H9 (cell line): Measurements from ENCODE around the gene KNSTRN. TPM values are rescaled to one million over a fixed set of nuclear protein-coding genes. Genes with fewer than 3 reads are reported as not detected.

Experiments
- DNase-seq: peaks from one replicate; pipeline ENCODE4 v3.0.0-alpha.2; 2017
- H2AFZ ChIP-seq: one replicate; pipeline ENCODE4 v1.6.1; 2013; ENCODE audit warnings: mild to moderate bottlenecking, low read length, control low read depth, moderate library complexity
- H2AK5ac ChIP-seq: 2 replicates; pipeline ENCODE4 v1.6.1; 2013; ENCODE audit warnings: low read length, control low read depth, mixed read lengths; ENCODE audit not compliant: insufficient read length
- H2BK120ac ChIP-seq: one replicate; pipeline ENCODE4 v1.6.1; 2013; ENCODE audit warnings: low read depth, mild to moderate bottlenecking, low read length, control low read depth, inconsistent platforms; ENCODE audit not compliant: poor library complexity, severe bottlenecking
- H2BK12ac ChIP-seq: 2 replicates; pipeline ENCODE4 v1.6.1; 2013; ENCODE audit warnings: low read length, control low read depth, mixed read lengths, low read depth; ENCODE audit not compliant: insufficient read length
- H2BK15ac ChIP-seq: 2 replicates; pipeline ENCODE4 v1.6.1; 2013; ENCODE audit warnings: low read depth, low read length, control low read depth
- H2BK20ac ChIP-seq: one replicate; pipeline ENCODE4 v1.6.1; 2013; ENCODE audit warnings: low read depth, mild to moderate bottlenecking, low read length, control low read depth, inconsistent platforms; ENCODE audit not compliant: poor library complexity, severe bottlenecking
- H2BK5ac ChIP-seq: 2 replicates; pipeline ENCODE4 v1.6.1; 2013; ENCODE audit warnings: low read length, control low read depth, mixed read lengths; ENCODE audit not compliant: insufficient read length
- H3K14ac ChIP-seq: 2 replicates; pipeline ENCODE4 v1.6.1; 2013; ENCODE audit warnings: low read length, control low read depth; ENCODE audit not compliant: insufficient read depth
- H3K18ac ChIP-seq: 2 replicates; pipeline ENCODE4 v1.6.1; 2013; ENCODE audit warnings: low read depth, mild to moderate bottlenecking, mixed read lengths, low read length, control low read depth; ENCODE audit not compliant: insufficient read length
- H3K23ac ChIP-seq: 2 replicates; pipeline ENCODE4 v1.6.1; 2013; ENCODE audit warnings: low read length, control low read depth, mixed read lengths, low read depth; ENCODE audit not compliant: insufficient read length
- H3K23me2 ChIP-seq: 2 replicates; pipeline ENCODE4 v1.6.1; 2013; ENCODE audit warnings: low read depth, mild to moderate bottlenecking, mixed read lengths, low read length, control low read depth; ENCODE audit not compliant: insufficient read length, poor library complexity, severe bottlenecking
- H3K27ac ChIP-seq: 2 replicates; pipeline ENCODE4 v1.5.1; 2013; ENCODE audit warnings: low read length, control low read depth, mixed read lengths, low read depth; ENCODE audit not compliant: insufficient read length
- H3K27me3 ChIP-seq: 2 replicates; pipeline ENCODE4 v1.6.1; 2013; ENCODE audit warnings: low read length, control low read depth, inconsistent platforms; ENCODE audit not compliant: insufficient read depth
- H3K4ac ChIP-seq: 2 replicates; pipeline ENCODE4 v1.6.1; 2013; ENCODE audit warnings: low read depth, mild to moderate bottlenecking, control low read depth, inconsistent platforms, low read length, moderate library complexity
- H3K4me1 ChIP-seq: 2 replicates; pipeline ENCODE4 v1.6.1; 2013; ENCODE audit warnings: low read length, control low read depth, inconsistent platforms; ENCODE audit not compliant: insufficient read depth
- H3K4me2 ChIP-seq: 2 replicates; pipeline ENCODE4 v1.6.1; 2013; ENCODE audit warnings: low read length, control low read depth, mixed read lengths; ENCODE audit not compliant: insufficient read length, insufficient read depth
- H3K56ac ChIP-seq: 2 replicates; pipeline ENCODE4 v1.6.1; 2013; ENCODE audit warnings: low read depth, mild to moderate bottlenecking, mixed read lengths, low read length, control low read depth; ENCODE audit not compliant: insufficient read length
- H3K79me1 ChIP-seq: 2 replicates; pipeline ENCODE4 v1.6.1; 2013; ENCODE audit warnings: low read depth, mild to moderate bottlenecking, moderate library complexity, low read length, control low read depth, inconsistent platforms; ENCODE audit not compliant: insufficient read depth, poor library complexity, severe bottlenecking
- H3K79me2 ChIP-seq: 2 replicates; pipeline ENCODE4 v1.6.1; 2013; ENCODE audit warnings: low read length, control low read depth, inconsistent platforms; ENCODE audit not compliant: insufficient read depth
- H3K9ac ChIP-seq: 2 replicates; pipeline ENCODE4 v1.6.1; 2013; ENCODE audit warnings: low read length, control low read depth, mixed read lengths; ENCODE audit not compliant: insufficient read length; ENCODE audit errors: extremely low read depth
- H3K9me3 ChIP-seq: one replicate; pipeline ENCODE4 v1.6.1; 2013; ENCODE audit warnings: low read depth, low read length, inconsistent platforms; ENCODE audit not compliant: control insufficient read depth
- H3T11ph ChIP-seq: one replicate; pipeline ENCODE4 v1.6.1; 2013; ENCODE audit warnings: mild to moderate bottlenecking, low read length, control low read depth, inconsistent platforms
- H4K20me1 ChIP-seq: one replicate; pipeline ENCODE4 v1.6.1; 2013; ENCODE audit not compliant: control insufficient read depth, insufficient read length, insufficient read depth
- H4K5ac ChIP-seq: 2 replicates; pipeline ENCODE4 v1.6.1; 2013; ENCODE audit warnings: low read depth, mild to moderate bottlenecking, mixed read lengths, low read length, control low read depth; ENCODE audit not compliant: insufficient read length
- H4K8ac ChIP-seq: replicated peaks from 2 replicates; pipeline ENCODE4 v1.6.1; 2013; ENCODE audit warnings: low read length, control low read depth, mixed read lengths, low read depth; ENCODE audit not compliant: insufficient read length
- H4K91ac ChIP-seq: 2 replicates; pipeline ENCODE4 v1.6.1; 2013; ENCODE audit warnings: low read depth, mild to moderate bottlenecking, moderate library complexity, mixed read lengths, low read length, control low read depth; ENCODE audit not compliant: insufficient read length
- H3K27ac Mint-ChIP-seq, 3 experiments: 2 replicates in 2 of 3; 3 replicates in 1 of 3; pipeline ENCODE4 v1.8.0; 2020 to 2021; ENCODE audit warnings: mixed read lengths in 3 of 3, mild to moderate bottlenecking in 1 of 3, moderate library complexity in 1 of 3
- H3K27me3 Mint-ChIP-seq: 2 replicates; pipeline ENCODE4 v1.8.0; 2021; ENCODE audit warnings: low read depth, mild to moderate bottlenecking, moderate library complexity, mixed read lengths
- H3K36me3 Mint-ChIP-seq, 3 experiments: 2 replicates in 2 of 3; 3 replicates in 1 of 3; pipeline ENCODE4 v1.8.0; 2020 to 2021; ENCODE audit warnings: low read depth in 3 of 3, mixed read lengths in 3 of 3; ENCODE audit not compliant: insufficient read depth in 1 of 3
- H3K4me1 Mint-ChIP-seq, 2 experiments: 2 replicates each; pipeline ENCODE4 v1.8.0; 2020; ENCODE audit warnings: mixed read lengths in 2 of 2
- H3K4me3 Mint-ChIP-seq, 2 experiments: 2 replicates in 1 of 2; 3 replicates in 1 of 2; pipeline ENCODE4 v1.8.0; 2020 to 2021; ENCODE audit warnings: mild to moderate bottlenecking in 2 of 2, mixed read lengths in 2 of 2, moderate library complexity in 1 of 2
- H3K9me3 Mint-ChIP-seq, 2 experiments: 2 replicates in 1 of 2; 3 replicates in 1 of 2; pipeline ENCODE4 v1.8.0; 2020; ENCODE audit warnings: mild to moderate bottlenecking in 2 of 2, mixed read lengths in 2 of 2, moderate library complexity in 1 of 2
- WGBS: extraction: QIAGEN DNeasy Blood & Tissue Kit; methylation state at CpG from one replicate; pipeline ENCODE4 v1.1.7; 2013; ENCODE audit warnings: missing lambda C conversion rate, low lambda C conversion rate, mixed read lengths; ENCODE audit not compliant: insufficient read length; ENCODE audit errors: extremely low coverage; 5-methylcytosine and 5-hydroxymethylcytosine counted together
- total RNA-seq: library from RNA; stranded (reverse); gene quantifications from 2 replicates; pipeline ENCODE4 v1.2.1, GENCODE V29; 2021
- TF ChIP-seq, protein P1 (sequence below): fragments of 200-600 bp; sonication (generic); conservative IDR thresholded peaks from 3 replicates; pipeline ENCODE4 v1.8.0; 2021; ENCODE audit warnings: antibody characterized with exemption, mild to moderate bottlenecking

KNSTRN gene
- total RNA-seq, 1 experiment from 2014 or later, result 53.9 TPM

DNA sequence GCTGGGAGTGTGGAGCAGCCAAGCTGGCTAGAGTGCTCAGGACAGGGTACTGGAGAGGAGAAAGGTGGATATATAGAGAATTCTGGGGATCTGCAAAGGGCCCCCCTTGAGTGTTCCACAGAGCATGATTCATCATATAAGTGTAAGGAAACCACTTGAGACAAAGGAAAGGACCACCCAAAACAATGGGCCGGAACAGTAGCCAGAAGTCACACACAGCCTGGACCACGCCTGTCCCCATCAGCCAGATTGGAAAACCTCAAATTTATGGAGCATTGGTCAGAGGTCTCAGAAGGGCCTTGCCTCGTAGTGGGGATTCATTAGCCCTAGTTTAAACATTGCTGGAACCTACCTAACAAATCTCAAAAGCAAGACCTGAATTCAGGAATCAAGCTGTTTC lies 4.9 kb upstream of the KNSTRN start:
- no peaks in the 10 kb centered on the region for H3K9me3 Mint-ChIP-seq
- H2BK5ac ChIP-seq, result no peak overlapping the region
- TF ChIP-seq, protein P1, sequence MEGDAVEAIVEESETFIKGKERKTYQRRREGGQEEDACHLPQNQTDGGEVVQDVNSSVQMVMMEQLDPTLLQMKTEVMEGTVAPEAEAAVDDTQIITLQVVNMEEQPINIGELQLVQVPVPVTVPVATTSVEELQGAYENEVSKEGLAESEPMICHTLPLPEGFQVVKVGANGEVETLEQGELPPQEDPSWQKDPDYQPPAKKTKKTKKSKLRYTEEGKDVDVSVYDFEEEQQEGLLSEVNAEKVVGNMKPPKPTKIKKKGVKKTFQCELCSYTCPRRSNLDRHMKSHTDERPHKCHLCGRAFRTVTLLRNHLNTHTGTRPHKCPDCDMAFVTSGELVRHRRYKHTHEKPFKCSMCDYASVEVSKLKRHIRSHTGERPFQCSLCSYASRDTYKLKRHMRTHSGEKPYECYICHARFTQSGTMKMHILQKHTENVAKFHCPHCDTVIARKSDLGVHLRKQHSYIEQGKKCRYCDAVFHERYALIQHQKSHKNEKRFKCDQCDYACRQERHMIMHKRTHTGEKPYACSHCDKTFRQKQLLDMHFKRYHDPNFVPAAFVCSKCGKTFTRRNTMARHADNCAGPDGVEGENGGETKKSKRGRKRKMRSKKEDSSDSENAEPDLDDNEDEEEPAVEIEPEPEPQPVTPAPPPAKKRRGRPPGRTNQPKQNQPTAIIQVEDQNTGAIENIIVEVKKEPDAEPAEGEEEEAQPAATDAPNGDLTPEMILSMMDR, result no peak
- no peak overlapping the region; a peak in 1 of 5 replicates for H3K4me3 Mint-ChIP-seq
- WGBS, result no CpG with 5 or more reads among the region's 3 CpGs
- H4K5ac ChIP-seq, result no peak overlapping the region
- H3K27ac ChIP-seq, result no peak overlapping the region
- no peak overlapping the region for H3K4ac ChIP-seq
- no peak for DNase-seq
- H2BK20ac ChIP-seq, result no peak overlapping the region
- H3K4me2 ChIP-seq, result no peak overlapping the region
- H3T11ph ChIP-seq, result no peak overlapping the region
- H2AFZ ChIP-seq, result no peak overlapping the region
- no peak overlapping the region for H3K9ac ChIP-seq
- H3K9me3 ChIP-seq, result no peaks in the 10 kb centered on the region
- no peak overlapping the region for H3K23ac ChIP-seq
- H4K8ac ChIP-seq, result no peak overlapping the region
- H2BK12ac ChIP-seq, result no peak overlapping the region
- no peak overlapping the region; a peak in 2 of 7 replicates for H3K27ac Mint-ChIP-seq
- H3K27me3 ChIP-seq, result no peaks in the 10 kb centered on the region
- H3K79me2 ChIP-seq, result no peaks in the 10 kb centered on the region
- no peaks in the 10 kb centered on the region for H4K20me1 ChIP-seq
- H2BK15ac ChIP-seq, result no peak overlapping the region
- H3K4me1 ChIP-seq, result peaks cover 10% of the 10 kb centered on the region
- H3K18ac ChIP-seq, result no peak overlapping the region
- H3K56ac ChIP-seq, result no peak overlapping the region
- H4K91ac ChIP-seq, result no peak overlapping the region
- H2BK120ac ChIP-seq, result no peak overlapping the region
- H3K27me3 Mint-ChIP-seq, result no peaks in the 10 kb centered on the region; the same call in 1 of the 2 replicates
- peaks cover 12 to 16% of the 10 kb centered on the region in 2 experiments for H3K4me1 Mint-ChIP-seq
- no peaks in the 10 kb centered on the region for H3K23me2 ChIP-seq
- no peaks in the 10 kb centered on the region; a peak in 1 of 7 replicates for H3K36me3 Mint-ChIP-seq
- H2AK5ac ChIP-seq, result no peak overlapping the region
- H3K14ac ChIP-seq, result no peak overlapping the region
- no peaks in the 10 kb centered on the region for H3K79me1 ChIP-seq
